H1 (cell line): ENCODE measurements around the gene PGBD5. TPM values are rescaled to one million over a fixed set of nuclear protein-coding genes. Genes with fewer than 3 reads are reported as not detected.

ENCODE experiments used
- ASH2L ChIP-seq: fragments of 200-600, 300-600 bp; sonication (generic); IDR thresholded peaks from one replicate; pipeline ENCODE4 v1.7.1; 2017; ENCODE audit warnings: low read length
- BCL11A ChIP-seq, 2 experiments: IDR thresholded peaks; one replicate each; pipeline ENCODE4 v1.6.1; 2011; ENCODE audit warnings: low read depth in 2 of 2, low read length in 2 of 2, mild to moderate bottlenecking in 2 of 2
- CHD2 ChIP-seq: IDR thresholded peaks from 2 replicates; pipeline ENCODE4 v1.6.1; 2012; ENCODE audit warnings: low read length, improper control_type of control experiment
- CREB1 ChIP-seq: IDR thresholded peaks from 2 replicates; pipeline ENCODE4 v1.6.1; 2012; ENCODE audit warnings: inconsistent platforms
- E2F6 ChIP-seq: IDR thresholded peaks from 2 replicates; pipeline ENCODE4 v1.6.1; 2012; ENCODE audit warnings: inconsistent platforms
- EP300 ChIP-seq, 2 experiments: IDR thresholded peaks; 1 replicate in 1 of 2; 2 replicates in 1 of 2; pipeline ENCODE4 v1.6.1; 2011 to 2012; ENCODE audit warnings: low read depth in 2 of 2, low read length in 2 of 2, mild to moderate bottlenecking in 2 of 2, borderline replicate concordance in 1 of 2, inconsistent platforms in 1 of 2, moderate library complexity in 1 of 2
- HDAC2 ChIP-seq, 2 experiments: fragments of 300-600 bp in 1 of 2; sonication (generic) in 1 of 2; IDR thresholded peaks; 2 replicates each; pipeline ENCODE4 v1.6.1; 2011 to 2012; ENCODE audit warnings: low read depth in 2 of 2, low read length in 2 of 2, mild to moderate bottlenecking in 2 of 2, moderate library complexity in 2 of 2, borderline replicate concordance in 1 of 2, inconsistent platforms in 1 of 2
- KDM1A ChIP-seq: fragments of 200-600, 300-600 bp; sonication (generic); IDR thresholded peaks from 2 replicates; pipeline ENCODE4 v1.7.1; 2016; ENCODE audit warnings: mild to moderate bottlenecking, low read length, borderline replicate concordance
- MAX ChIP-seq: IDR thresholded peaks from 2 replicates; pipeline ENCODE4 v1.6.1; 2012; ENCODE audit warnings: inconsistent platforms
- RAD21 ChIP-seq, 2 experiments: IDR thresholded peaks in 1 of 2; conservative IDR thresholded peaks in 1 of 2; 2 replicates each; pipeline ENCODE4 v1.6.1; 2011; ENCODE audit warnings: low read depth in 2 of 2, low read length in 2 of 2, improper control_type of control experiment in 1 of 2, inconsistent platforms in 1 of 2, mild to moderate bottlenecking in 1 of 2, moderate library complexity in 1 of 2
- SAP30 ChIP-seq: fragments of 300-600 bp; sonication (generic); IDR thresholded peaks from 2 replicates; pipeline ENCODE4 v1.7.1; 2012; ENCODE audit warnings: low read length, moderate library complexity, mild to moderate bottlenecking, inconsistent platforms; ENCODE audit not compliant: insufficient read depth, insufficient replicate concordance
- SIN3A ChIP-seq, 2 experiments: IDR thresholded peaks in 1 of 2; conservative IDR thresholded peaks in 1 of 2; 2 replicates each; pipeline ENCODE4 v1.6.1; 2011 to 2012; ENCODE audit warnings: low read length in 2 of 2, improper control_type of control experiment in 1 of 2, low read depth in 1 of 2, mild to moderate bottlenecking in 1 of 2
- TAF7 ChIP-seq: optimal IDR thresholded peaks from 2 replicates; pipeline ENCODE3; 2011; ENCODE audit warnings: low read depth, mild to moderate bottlenecking, inconsistent platforms, low read length, moderate library complexity, borderline replicate concordance
- TCF12 ChIP-seq: IDR thresholded peaks from 2 replicates; pipeline ENCODE4 v1.6.1; 2011; ENCODE audit warnings: low read depth, mild to moderate bottlenecking, low read length
- ZNF274 ChIP-seq: IDR thresholded peaks from 2 replicates; pipeline ENCODE4 v1.7.0; 2012; ENCODE audit warnings: low read length, borderline replicate concordance; ENCODE audit errors: extremely low read depth
- polyA plus RNA-seq, 7 experiments: library from polyadenylated mRNA; depleted of rRNA in 3 of 7; stranded (reverse) in 5 of 7; unstranded in 2 of 7; fragments of >200 nt in 5 of 7; fragments of 200-250 nt in 2 of 7; gene quantifications; 1 replicate in 5 of 7; 2 replicates in 1 of 7; 4 replicates in 1 of 7; pipeline versions ENCODE4 v1.2.1 to v1.2.3, GENCODE V29; 2011 to 2013; ENCODE audit warnings: missing spikeins in 2 of 7, mixed read lengths in 2 of 7
- total RNA-seq: library from RNA; stranded (reverse); fragmentation: NEBNext Ultra II Directional; extraction: Animal tissue kit (Norgen Biotek cat#: 25700); gene quantifications from 2 replicates; pipeline ENCODE4 v1.2.1, GENCODE V29; 2021

Gene PGBD5
- total and polyA plus RNA-seq, 2 of the 8 experiments (the other 6 are each of a cell fraction or from before 2014, with no cell fraction given): 16.3 to 18.4 TPM

GRCh38 chr1:230426246-230427093 is at the start of gene PGBD5 (continued):
- TF ChIP-seq E2F6 (peak; percentile 62; the same call in 1 of the 2 replicates), EP300 (IDR thresholded peaks at IDR 0.05; ENCODE audit: borderline replicate concordance in 1 of 2, low read depth in 2 of 2, low read length in 2 of 2) (peak in 1 of 2 experiments; percentile 75; a peak in 1 of 3 replicates), ASH2L (peak; percentile 67), CHD2 (peak; percentile 29; the same call in 1 of the 2 replicates), HDAC2 (IDR thresholded peaks at IDR 0.05; ENCODE audit: borderline replicate concordance in 1 of 2, low read depth in 2 of 2, low read length in 2 of 2) (peak; percentile 92 to 93), CREB1 (0 out of 2 replicates have a peak, but pooled peaks have one; percentile 22), TAF7 (peak; percentile 50), KDM1A (no peak), SAP30 (no peak), ZNF274 (no peak), TCF12 (peak; percentile 31; the same call in 1 of the 2 replicates), RAD21 (IDR thresholded peaks at IDR 0.05 in 1 of 2, conservative IDR thresholded peaks at IDR 0.05 in 1 of 2; ENCODE audit: low read depth in 2 of 2, low read length in 2 of 2) (0 out of 4 replicates have a peak, but pooled peaks have one; percentile 1 to 5), SIN3A (conservative IDR thresholded peaks at IDR 0.05 in 1 of 2, IDR thresholded peaks at IDR 0.05 in 1 of 2; ENCODE audit: low read depth in 1 of 2, low read length in 2 of 2) (peak; percentile 99), BCL11A (IDR thresholded peaks at IDR 0.05; ENCODE audit: low read depth in 2 of 2, low read length in 2 of 2) (no peak), MAX (peak; percentile 96)
